Limb (tissue), 2 donors: Measurements from ENCODE around the gene RPGR.

Experiments
- DNase-seq, 2 donors: peaks; one replicate each; pipeline ENCODE4 v3.0.0-alpha.2; 2016; ENCODE audit errors: extremely low spot score in 2 of 2

RPGR gene

GRCh38 chrX:38320819-38321218, 6.5 kb downstream of the RPGR start:
- no peak for DNase-seq

- DNase-seq = no peak
Observed at GRCh38 chrX:38318606-38319005, 8.7 kb downstream of the RPGR start.

DNA sequence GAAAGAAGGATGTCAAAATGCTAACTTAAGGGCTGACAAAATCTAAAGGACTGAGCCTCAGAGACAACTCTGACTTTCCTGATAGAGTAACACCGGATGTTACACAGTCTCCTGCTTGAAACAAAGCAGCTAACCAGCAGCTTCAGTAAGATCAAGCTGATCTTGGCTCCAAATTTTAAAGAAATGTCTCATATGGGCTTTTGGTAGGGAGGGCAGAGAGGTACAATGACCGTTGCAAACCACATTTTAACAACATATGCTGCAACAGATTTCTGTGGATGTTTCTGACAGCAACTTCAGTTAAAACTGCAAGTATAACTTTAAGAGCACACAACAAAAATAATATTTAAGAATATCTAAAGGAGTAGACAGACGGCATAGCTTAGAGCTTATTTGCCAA, 9.1 kb downstream of the RPGR start:
- no peak for DNase-seq

GRCh38 chrX:38315186-38315585, 12.1 kb downstream of the RPGR start:
- DNase-seq = no peak

DNA sequence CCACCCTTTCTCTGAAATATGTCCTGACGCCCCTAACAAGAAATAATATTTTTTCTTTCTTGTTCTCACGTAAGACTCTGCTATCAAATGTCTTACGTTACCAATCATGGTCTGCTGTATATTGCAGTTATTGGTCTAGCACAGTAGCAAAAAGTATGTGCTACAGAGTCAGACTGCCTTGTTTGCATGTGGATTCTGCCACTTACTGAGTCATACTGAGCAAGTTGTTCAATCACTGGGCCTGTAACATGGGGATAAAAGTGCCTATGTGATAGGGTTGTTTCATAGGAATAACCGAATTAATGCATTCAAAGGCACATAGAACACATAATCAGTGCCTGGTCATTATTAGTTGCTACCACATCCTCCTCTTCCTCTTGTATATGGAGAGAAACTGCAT, 14.1 kb downstream of the RPGR start:
- no peak for DNase-seq

GRCh38 chrX:38312436-38312835, 14.9 kb downstream of the RPGR start:
- no peak for DNase-seq

DNA sequence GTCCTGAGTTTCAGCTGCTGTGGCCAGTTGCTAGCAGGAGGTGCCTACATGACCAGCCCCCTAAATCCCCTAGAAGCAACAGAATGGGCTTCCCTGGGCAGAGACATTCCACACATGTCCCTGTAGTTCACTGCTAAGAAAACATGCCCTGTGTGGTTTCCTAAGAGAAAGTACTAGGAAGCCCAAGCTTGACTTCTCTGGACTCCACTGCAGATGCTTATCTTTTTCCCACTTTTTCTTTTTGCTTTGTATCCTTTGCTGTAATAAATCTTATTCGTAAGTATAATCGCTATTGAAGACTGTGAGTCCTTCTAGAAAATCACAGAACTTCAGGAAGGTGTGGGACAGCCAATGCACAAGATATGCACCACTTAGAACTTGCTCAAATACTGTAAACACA, 15.6 kb downstream of the RPGR start:
- no peak for DNase-seq

DNA sequence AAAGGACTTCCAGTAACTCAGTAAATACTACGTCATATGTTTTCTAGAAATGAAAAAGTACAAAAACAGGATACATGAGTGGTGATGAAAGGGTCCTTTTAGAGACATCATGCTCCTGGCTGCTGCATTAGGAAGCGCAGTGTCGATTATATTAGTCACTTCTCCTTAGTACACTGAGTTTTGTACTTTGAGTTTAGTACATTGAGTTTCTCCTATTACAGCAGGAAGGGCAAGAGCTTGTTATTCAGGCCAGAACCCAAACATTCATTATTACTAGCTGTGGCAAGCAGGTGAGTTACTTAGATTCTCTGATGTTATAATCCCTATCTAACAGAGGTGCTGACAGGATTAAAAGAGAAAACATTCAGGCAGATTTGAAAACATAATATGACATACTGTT, 21.3 kb downstream of the RPGR start:
- DNase-seq = no peak

- DNase-seq = no peak
Observed at GRCh38 chrX:38304010-38304409, 23.3 kb downstream of the RPGR start.

- DNase-seq = no peak
Observed at GRCh38 chrX:38293741-38294140, 33.6 kb downstream of the RPGR start.

DNA sequence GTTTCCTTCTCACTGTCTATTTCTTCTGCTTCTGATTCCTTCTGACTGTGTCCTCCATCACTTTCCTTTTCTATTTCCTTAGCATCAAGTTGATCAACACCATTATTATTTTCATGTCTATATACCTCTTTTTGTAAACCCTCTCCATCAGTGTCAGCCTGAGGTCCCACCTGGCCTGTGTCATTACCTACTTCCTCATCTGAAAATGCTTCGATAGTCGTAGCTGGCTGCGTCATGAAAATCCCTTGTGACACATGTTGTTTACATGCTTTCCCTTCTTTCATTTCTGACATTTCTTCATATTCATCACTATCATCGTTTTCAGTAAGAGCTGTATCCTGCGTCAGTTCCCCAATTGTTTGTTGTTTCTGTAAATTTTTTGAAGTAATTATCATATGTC, 39.6 kb downstream of the RPGR start:
- DNase-seq = no peak

GRCh38 chrX:38285649-38286048, 41.7 kb downstream of the RPGR start:
- no peak for DNase-seq

- no peak for DNase-seq
Observed at GRCh38 chrX:38282049-38282448, 45.3 kb downstream of the RPGR start.

GRCh38 chrX:38279188-38279587, 48.1 kb downstream of the RPGR start:
- DNase-seq = no peak

DNA sequence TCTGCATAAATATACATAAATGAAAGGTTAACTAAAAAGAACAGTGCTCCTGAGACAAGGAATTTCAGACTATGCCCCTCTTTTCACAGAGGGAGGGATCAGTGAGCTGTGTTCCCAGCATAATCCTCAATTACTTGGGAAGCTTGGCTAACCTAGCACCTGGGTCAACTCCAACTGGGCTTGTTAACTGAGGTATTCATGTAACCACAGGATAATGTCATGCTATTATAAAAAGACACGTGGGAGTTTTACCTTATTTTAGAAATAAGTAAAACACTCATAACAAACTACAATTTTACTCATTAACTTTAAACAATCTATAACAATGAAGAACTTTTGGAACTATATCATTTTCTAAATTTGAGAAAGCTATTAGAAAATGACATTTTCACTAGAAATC, 48.6 kb downstream of the RPGR start:
- DNase-seq = no peak

DNA sequence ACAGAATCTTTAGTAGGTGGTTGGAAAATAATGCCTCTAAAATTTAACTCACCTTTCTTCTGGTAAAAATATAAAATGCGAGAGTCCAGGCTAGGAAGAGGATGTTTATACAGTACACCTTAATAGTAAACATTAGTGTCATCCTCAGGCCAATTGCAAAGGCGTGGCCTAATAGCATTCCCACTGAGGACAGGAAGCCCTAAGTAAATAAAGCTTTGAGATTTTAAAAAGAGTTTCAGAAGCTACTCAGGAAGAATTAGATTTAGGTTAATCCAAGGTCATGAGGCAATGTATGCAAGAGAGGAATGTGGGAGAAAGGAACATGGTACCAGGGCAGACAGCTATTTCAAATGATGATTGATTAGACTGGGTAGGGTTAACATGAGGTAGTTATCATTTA, 49.5 kb downstream of the RPGR start:
- no peak for DNase-seq

GRCh38 chrX:38277136-38277535, 50.2 kb downstream of the RPGR start:
- DNase-seq = no peak

GRCh38 chrX:38276089-38276488, 51.2 kb downstream of the RPGR start:
- DNase-seq = no peak

DNA sequence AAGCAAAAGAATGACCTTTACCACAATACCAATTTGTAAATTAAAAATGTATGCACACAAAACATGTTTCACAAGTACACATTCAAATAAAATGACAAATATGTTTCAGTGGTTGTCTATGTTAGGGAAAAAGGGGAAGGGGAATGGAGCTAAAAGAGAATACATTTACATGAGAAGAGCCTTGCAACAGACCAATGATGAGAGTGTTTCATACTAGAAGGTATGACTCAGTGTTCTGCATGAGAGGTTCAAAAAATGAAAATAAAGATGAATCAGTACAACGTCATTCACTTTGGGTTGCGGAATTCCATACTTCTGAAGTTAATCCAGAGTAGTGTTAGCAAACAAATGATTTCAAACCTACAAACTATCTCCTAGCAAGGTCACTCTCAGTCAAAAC, 51.7 kb downstream of the RPGR start:
- no peak for DNase-seq

DNA sequence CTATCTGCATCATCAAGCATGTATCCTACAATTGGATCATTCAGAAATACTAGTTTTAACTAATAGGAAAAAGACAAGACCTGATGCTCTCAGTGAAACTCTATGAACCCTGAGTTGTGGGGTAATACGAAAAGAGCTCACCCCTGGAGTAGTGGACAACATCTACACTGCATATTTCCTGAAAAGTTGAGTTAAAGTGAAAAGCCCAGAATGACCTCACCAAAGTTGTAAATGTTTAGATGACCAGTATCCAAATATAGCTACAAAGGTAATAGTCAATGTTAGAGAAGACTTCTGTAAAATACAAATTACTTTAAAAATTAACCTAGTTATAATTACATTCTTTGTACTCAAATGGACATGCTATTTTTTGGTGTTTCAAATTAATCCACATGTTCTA, 53.9 kb downstream of the RPGR start:
- DNase-seq = no peak

DNA sequence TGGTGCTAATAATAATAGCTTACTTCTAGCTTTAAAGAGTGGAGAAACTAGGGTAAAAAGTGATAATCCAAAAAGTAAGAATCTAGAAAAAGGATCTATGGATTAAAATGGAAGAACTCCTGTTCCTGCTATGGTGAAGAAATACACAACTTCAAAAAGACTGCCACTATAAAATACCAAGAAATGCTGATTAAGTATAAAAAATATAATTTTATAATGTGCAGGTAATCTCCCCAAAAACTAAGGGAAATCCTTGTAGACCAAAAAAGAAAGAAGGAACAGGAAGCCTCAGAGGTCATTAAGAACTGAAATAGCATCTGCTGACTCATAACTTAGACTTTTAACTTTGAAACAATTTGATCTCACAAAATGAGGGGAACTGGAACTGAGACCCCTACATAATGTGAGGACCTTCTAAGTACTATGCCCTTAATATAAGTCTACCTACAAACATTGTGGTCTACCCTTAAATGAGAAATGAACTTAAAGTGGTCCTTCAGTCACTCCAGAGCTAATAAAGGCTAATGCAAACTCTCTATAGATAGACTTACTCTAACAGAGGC, 56.1 kb downstream of the RPGR start:
- DNase-seq = no peak

DNA sequence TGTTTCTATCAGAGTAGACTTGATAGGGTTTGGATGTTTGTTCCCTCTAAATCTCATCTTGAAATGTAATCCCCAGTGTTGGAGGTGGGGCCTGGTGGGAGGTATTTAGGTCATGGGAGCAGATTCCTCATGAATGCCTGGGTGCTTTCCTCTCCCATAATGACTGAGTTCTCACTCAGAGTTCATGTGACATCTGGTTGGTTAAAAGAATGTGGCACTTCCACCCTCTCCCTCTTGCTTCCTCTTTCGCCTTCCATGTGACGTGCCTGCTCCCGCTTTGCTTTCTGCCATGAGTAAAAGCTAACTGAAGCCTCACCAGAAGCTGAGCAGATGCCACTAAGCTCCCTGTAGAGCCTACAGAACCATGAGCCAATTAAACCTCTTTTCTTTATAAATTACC, 59.3 kb downstream of the RPGR start:
- no peak for DNase-seq

DNA sequence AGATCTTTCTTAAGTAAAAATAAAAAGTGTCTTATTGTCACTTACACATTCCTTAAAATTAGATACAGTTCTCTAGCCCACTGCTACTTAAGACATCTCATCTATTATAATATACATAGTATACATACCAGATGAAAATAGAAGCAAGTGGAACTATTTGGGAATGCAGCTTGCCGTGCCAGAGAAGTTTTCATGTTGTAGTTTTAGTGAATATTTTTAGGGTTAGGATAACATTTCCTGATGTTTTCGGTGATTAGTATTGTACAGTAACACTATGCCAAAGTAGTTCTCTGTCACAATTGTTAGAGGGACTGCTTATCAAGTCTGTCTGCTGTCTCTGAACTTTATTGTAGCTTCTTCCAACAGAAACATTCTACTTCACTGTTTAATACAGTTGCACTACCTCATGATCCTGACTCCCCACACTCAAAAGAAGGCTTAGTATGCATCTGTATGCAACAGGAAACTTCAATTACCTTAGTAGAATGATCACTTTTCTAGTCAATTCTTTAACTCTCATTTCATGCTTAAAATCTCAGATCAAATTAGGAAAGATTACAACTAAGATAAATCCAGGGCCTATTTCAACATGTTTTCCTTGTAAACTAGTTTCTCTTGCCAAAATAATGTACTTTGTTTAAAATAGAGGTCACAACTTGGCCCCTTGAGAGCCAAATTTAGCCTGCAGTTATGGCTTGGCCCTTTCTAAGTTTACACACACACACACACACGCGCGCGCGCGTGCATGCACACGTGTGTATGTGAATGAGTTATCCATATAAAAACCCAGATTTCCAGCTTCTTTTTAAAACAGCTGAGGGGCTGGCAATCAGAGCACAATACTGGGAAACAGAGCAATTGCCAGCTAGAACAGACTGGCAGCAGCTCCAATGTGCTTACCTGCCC, 64.3 kb downstream of the RPGR start:
- DNase-seq = no peak
